HL-60 (cell line): ENCODE data around the gene TMEM145.

ENCODE experiments used
- DNase-seq, 2 experiments: peaks; one replicate each; pipeline ENCODE4 v3.0.0-alpha.2; 2010 to 2020; ENCODE audit warnings: low read depth in 1 of 2, low spot score in 1 of 2
- H3K27ac ChIP-seq: fragments of 250-450 bp; sonication (Bioruptor Pico); replicated peaks from 2 replicates; pipeline ENCODE4 v1.5.1; 2020; ENCODE audit warnings: mild to moderate bottlenecking, moderate library complexity
- H3K27me3 ChIP-seq: fragments of 250-450 bp; sonication (Bioruptor Pico); 2 replicates; pipeline ENCODE4 v1.5.1; 2021; ENCODE audit warnings: mild to moderate bottlenecking, moderate library complexity; ENCODE audit not compliant: insufficient read depth, poor library complexity, severe bottlenecking
- H3K4me3 ChIP-seq: replicated peaks from 2 replicates; pipeline ENCODE4 v1.5.1; 2011; ENCODE audit warnings: mild to moderate bottlenecking, control low read depth, low read length; ENCODE audit not compliant: insufficient read depth
- GABPA ChIP-seq: IDR thresholded peaks from 2 replicates; pipeline ENCODE4 v1.6.1; 2012; ENCODE audit warnings: low read depth
- POLR2AphosphoS5 ChIP-seq: IDR thresholded peaks from 2 replicates; pipeline ENCODE4 v1.6.1; 2012; ENCODE audit warnings: low read depth
- REST ChIP-seq: IDR thresholded peaks from 2 replicates; pipeline ENCODE4 v1.6.1; 2012; ENCODE audit warnings: low read depth; ENCODE audit not compliant: insufficient replicate concordance
- SPI1 ChIP-seq: IDR thresholded peaks from 2 replicates; pipeline ENCODE4 v1.6.1; 2012; ENCODE audit warnings: low read depth, mild to moderate bottlenecking, borderline replicate concordance
- TF ChIP-seq, protein P1 (sequence below): IDR thresholded peaks from one replicate; pipeline ENCODE4 v1.5.1; 2011; ENCODE audit warnings: low read length, control low read depth, inconsistent platforms; ENCODE audit not compliant: insufficient read depth

TMEM145 gene

GRCh38 chr19:42360787-42361544 lies 47.9 kb downstream of the TMEM145 start:
- Histone ChIP-seq H3K27ac (no peak overlapping the region), H3K4me3 (no peak overlapping the region), H3K27me3 (no peaks in the 10 kb centered on the region)
- DNase-seq = no peak
- TF ChIP-seq SPI1 = no peak
- TF ChIP-seq REST = no peak
- TF ChIP-seq GABPA = no peak
- TF ChIP-seq POLR2AphosphoS5 = no peak
- TF ChIP-seq, protein P1, sequence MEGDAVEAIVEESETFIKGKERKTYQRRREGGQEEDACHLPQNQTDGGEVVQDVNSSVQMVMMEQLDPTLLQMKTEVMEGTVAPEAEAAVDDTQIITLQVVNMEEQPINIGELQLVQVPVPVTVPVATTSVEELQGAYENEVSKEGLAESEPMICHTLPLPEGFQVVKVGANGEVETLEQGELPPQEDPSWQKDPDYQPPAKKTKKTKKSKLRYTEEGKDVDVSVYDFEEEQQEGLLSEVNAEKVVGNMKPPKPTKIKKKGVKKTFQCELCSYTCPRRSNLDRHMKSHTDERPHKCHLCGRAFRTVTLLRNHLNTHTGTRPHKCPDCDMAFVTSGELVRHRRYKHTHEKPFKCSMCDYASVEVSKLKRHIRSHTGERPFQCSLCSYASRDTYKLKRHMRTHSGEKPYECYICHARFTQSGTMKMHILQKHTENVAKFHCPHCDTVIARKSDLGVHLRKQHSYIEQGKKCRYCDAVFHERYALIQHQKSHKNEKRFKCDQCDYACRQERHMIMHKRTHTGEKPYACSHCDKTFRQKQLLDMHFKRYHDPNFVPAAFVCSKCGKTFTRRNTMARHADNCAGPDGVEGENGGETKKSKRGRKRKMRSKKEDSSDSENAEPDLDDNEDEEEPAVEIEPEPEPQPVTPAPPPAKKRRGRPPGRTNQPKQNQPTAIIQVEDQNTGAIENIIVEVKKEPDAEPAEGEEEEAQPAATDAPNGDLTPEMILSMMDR = no peak

DNA sequence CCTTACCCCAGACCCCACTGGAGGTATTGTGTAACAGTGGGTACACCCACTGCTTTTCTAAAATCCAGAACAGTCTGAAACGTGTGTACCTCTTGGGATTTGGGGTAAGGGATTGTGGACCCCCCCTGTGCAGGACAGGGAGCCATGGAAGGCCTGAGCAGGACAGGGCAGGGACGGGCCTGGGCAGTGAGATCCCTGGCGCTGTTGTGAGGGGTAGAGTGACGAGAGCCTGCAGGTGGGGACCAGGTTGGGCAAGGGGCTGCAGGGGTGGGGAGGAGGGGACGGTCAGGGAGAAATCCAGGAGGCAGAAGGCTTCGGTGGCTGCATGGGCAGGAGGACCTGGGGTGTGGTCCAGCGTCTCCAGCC lies 48.4 kb downstream of the TMEM145 start:
- Histone ChIP-seq H3K4me3 (no peak overlapping the region), H3K27me3 (no peaks in the 10 kb centered on the region), H3K27ac (no peak overlapping the region)
- TF ChIP-seq POLR2AphosphoS5 (no peak), GABPA (no peak), REST (no peak), SPI1 (no peak)
- TF ChIP-seq, protein P1 = no peak
- no peak for DNase-seq

DNA sequence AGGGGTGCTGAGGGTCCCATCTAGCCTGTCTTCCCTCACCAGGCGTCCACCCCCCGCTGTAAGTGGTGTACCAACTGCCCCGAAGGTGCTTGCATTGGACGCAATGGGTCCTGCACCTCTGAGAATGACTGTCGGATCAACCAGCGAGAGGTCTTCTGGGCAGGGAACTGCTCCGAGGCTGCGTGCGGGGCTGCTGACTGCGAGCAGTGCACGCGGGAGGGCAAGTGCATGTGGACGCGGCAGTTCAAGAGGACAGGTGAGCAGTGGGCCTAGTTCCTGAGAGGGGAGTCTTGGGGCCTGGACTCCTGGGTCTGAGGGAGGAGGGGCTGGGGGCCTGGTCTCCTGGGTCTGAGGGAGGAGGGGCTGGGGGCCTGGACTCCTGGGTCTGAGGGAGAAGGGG lies 49.2 kb downstream of the TMEM145 start:
- no peak overlapping the region for H3K27ac ChIP-seq
- no peak for DNase-seq
- TF ChIP-seq, protein P1 = no peak
- TF ChIP-seq REST = no peak
- no peak for TF ChIP-seq POLR2AphosphoS5
- H3K4me3 ChIP-seq = no peak overlapping the region
- H3K27me3 ChIP-seq = no peaks in the 10 kb centered on the region
